SK-N-SH (cell line): Measurements from ENCODE around the gene FRYL. TPM values are rescaled to one million over a fixed set of nuclear protein-coding genes. Genes with fewer than 3 reads are reported as not detected.
"Not testable (repeated sequence)": the region's sequence is repeated elsewhere in the genome, so short reads cannot be mapped to it uniquely, and the experiment has no call there.

Experiments used
- CTCF ChIA-PET: fragments of 300-600, 350-600 bp; formaldehyde crosslinking; extraction: SDS; loops from one replicate; lab custom pipeline; 2021; lab: Yijun Ruan, JAX
- POLR2A ChIA-PET: fragments of 350-600 bp; sonication (Branson Sonifier 250); formaldehyde crosslinking; extraction: SDS; loops from one replicate; lab custom pipeline; 2020; ENCODE audit warnings: antibody characterized with exemption, inconsistent platforms; lab: Yijun Ruan, JAX
- DNase-seq: peaks from one replicate; pipeline ENCODE4 v3.0.0; 2012
- H2AFZ ChIP-seq: fragments of 200-600 bp; sonication (generic); 2 replicates; pipeline ENCODE4 v1.8.1; 2016; ENCODE audit warnings: antibody characterized with exemption, mild to moderate bottlenecking, low read depth
- H3F3A ChIP-seq: fragments of 200-600 bp; sonication (generic); replicated peaks from 2 replicates; pipeline ENCODE3; 2016; ENCODE audit warnings: antibody characterized with exemption, mild to moderate bottlenecking; ENCODE audit not compliant: insufficient read depth
- H3K27ac ChIP-seq, 2 experiments: fragments of 200-500 bp in 1 of 2; fragments of 200-600 bp in 1 of 2; sonication (Bioruptor generic) in 1 of 2; sonication (generic), shearing (Covaris generic) in 1 of 2; 2 replicates each; pipeline versions ENCODE4 v1.5.1 to v1.6.1; 2014 to 2016; ENCODE audit warnings: low read depth in 2 of 2, inconsistent platforms in 1 of 2, low read length in 1 of 2, mild to moderate bottlenecking in 1 of 2, mixed read lengths in 1 of 2
- H3K27me3 ChIP-seq: fragments of 200-600 bp; sonication (generic), shearing (Covaris generic); 2 replicates; pipeline ENCODE4 v1.6.1; 2016; ENCODE audit warnings: mixed run types; ENCODE audit not compliant: insufficient read depth
- H3K36me3 ChIP-seq, 2 experiments: fragments of 200-500 bp in 1 of 2; fragments of 200-600 bp in 1 of 2; sonication (Bioruptor generic) in 1 of 2; sonication (generic) in 1 of 2; replicated peaks in 1 of 2; 2 replicates each; pipeline versions ENCODE3 to v1.5.1; 2014 to 2016; ENCODE audit warnings: low read length in 1 of 2, mild to moderate bottlenecking in 1 of 2; ENCODE audit not compliant: insufficient read depth in 2 of 2, control insufficient read depth in 1 of 2
- H3K4me1 ChIP-seq, 2 experiments: fragments of 200-500 bp in 1 of 2; fragments of 200-600 bp in 1 of 2; sonication (Bioruptor generic) in 1 of 2; sonication (generic), shearing (Covaris generic) in 1 of 2; 2 replicates each; pipeline versions ENCODE4 v1.5.1 to v1.6.1; 2014 to 2016; ENCODE audit warnings: low read depth in 1 of 2, low read length in 1 of 2, mixed run types in 1 of 2; ENCODE audit not compliant: insufficient read depth in 2 of 2, control insufficient read depth in 1 of 2
- H3K4me2 ChIP-seq: fragments of 200-600 bp; sonication (generic), shearing (Covaris generic); 2 replicates; pipeline ENCODE4 v1.6.1; 2017; ENCODE audit warnings: mixed run types
- H3K4me3 ChIP-seq, 2 experiments: fragments of 200-500 bp in 1 of 2; fragments of 200-600 bp in 1 of 2; sonication (Bioruptor generic) in 1 of 2; sonication (generic), shearing (Covaris generic) in 1 of 2; 2 replicates each; pipeline versions ENCODE4 v1.5.1 to v1.8.1; 2014 to 2016; ENCODE audit warnings: low read depth in 2 of 2, inconsistent platforms in 1 of 2, low read length in 1 of 2, mild to moderate bottlenecking in 1 of 2, mixed read lengths in 1 of 2, moderate library complexity in 1 of 2
- H3K79me2 ChIP-seq: fragments of 200-600 bp; sonication (generic); 2 replicates; pipeline ENCODE4 v1.8.1; 2017; ENCODE audit warnings: mild to moderate bottlenecking; ENCODE audit not compliant: insufficient read depth
- H3K9ac ChIP-seq: fragments of 200-600 bp; sonication (generic); 2 replicates; pipeline ENCODE4 v1.6.1; 2017; ENCODE audit warnings: mixed run types
- H3K9me2 ChIP-seq: fragments of 200-600 bp; sonication (generic); 2 replicates; pipeline ENCODE4 v1.6.1; 2017; ENCODE audit warnings: mixed run types
- H3K9me3 ChIP-seq: fragments of 200-600 bp; sonication (generic); 2 replicates; pipeline ENCODE4 v1.6.1; 2017; ENCODE audit warnings: mixed run types, mild to moderate bottlenecking, moderate library complexity
- H4K20me1 ChIP-seq: fragments of 200-600 bp; sonication (generic); 2 replicates; pipeline ENCODE4 v1.6.1; 2017; ENCODE audit warnings: mild to moderate bottlenecking, mixed run types; ENCODE audit not compliant: insufficient read depth
- CHD2 ChIP-seq: fragments of 150-350 bp; IDR thresholded peaks from 2 replicates; pipeline ENCODE4 v1.6.1; 2018; ENCODE audit warnings: low read length; ENCODE audit not compliant: partially characterized antibody
- ELF1 ChIP-seq: IDR thresholded peaks from 2 replicates; pipeline ENCODE4 v1.4.0; 2012
- EP300 ChIP-seq, 2 experiments: IDR thresholded peaks; 2 replicates each; pipeline versions ENCODE4 v1.4.0 to v1.6.1; 2012; ENCODE audit warnings: borderline replicate concordance in 1 of 2, low read depth in 1 of 2, low read length in 1 of 2
- FOSL2 ChIP-seq: IDR thresholded peaks from 2 replicates; pipeline ENCODE4 v1.4.0; 2012; ENCODE audit warnings: low read depth, mild to moderate bottlenecking, moderate library complexity, borderline replicate concordance
- FOXM1 ChIP-seq: IDR thresholded peaks from 2 replicates; pipeline ENCODE4 v1.4.0; 2012; ENCODE audit warnings: low read depth, mild to moderate bottlenecking
- GABPA ChIP-seq: IDR thresholded peaks from 2 replicates; pipeline ENCODE4 v1.4.0; 2012; ENCODE audit warnings: low read depth, mild to moderate bottlenecking
- MEF2A ChIP-seq: IDR thresholded peaks from 2 replicates; pipeline ENCODE4 v1.4.0; 2012; ENCODE audit warnings: low read depth, borderline replicate concordance
- MXI1 ChIP-seq: IDR thresholded peaks from 2 replicates; pipeline ENCODE4 v1.6.1; 2012; ENCODE audit warnings: mild to moderate bottlenecking, low read depth, low read length, improper control_type of control experiment
- NRF1 ChIP-seq: IDR thresholded peaks from 2 replicates; pipeline ENCODE4 v1.6.1; 2012; ENCODE audit warnings: low read depth, mild to moderate bottlenecking, low read length
- SIN3A ChIP-seq: IDR thresholded peaks from 2 replicates; pipeline ENCODE4 v1.6.1; 2012; ENCODE audit warnings: low read depth, mild to moderate bottlenecking, low read length, moderate library complexity, borderline replicate concordance
- SMC3 ChIP-seq: IDR thresholded peaks from 2 replicates; pipeline ENCODE4 v1.6.1; 2012; ENCODE audit warnings: low read depth, low read length, improper control_type of control experiment
- TAF1 ChIP-seq: IDR thresholded peaks from 2 replicates; pipeline ENCODE4 v1.6.1; 2012; ENCODE audit warnings: low read depth, mild to moderate bottlenecking, low read length, moderate library complexity, borderline replicate concordance
- TEAD4 ChIP-seq: IDR thresholded peaks from 2 replicates; pipeline ENCODE4 v1.4.0; 2012; ENCODE audit warnings: mild to moderate bottlenecking, borderline replicate concordance; ENCODE audit not compliant: insufficient read depth
- YY1 ChIP-seq: IDR thresholded peaks from 2 replicates; pipeline ENCODE4 v1.4.0; 2012; ENCODE audit warnings: low read depth, mild to moderate bottlenecking
- WGBS: methylation state at CpG from one replicate; pipeline ENCODE4 v1.1.6; 2017; ENCODE audit warnings: low lambda C conversion rate; 5-methylcytosine and 5-hydroxymethylcytosine counted together
- polyA plus RNA-seq, 3 experiments: library from polyadenylated mRNA; depleted of rRNA; stranded (reverse); fragments of >200 nt; gene quantifications; 2 replicates each; pipeline ENCODE4 v1.2.3, GENCODE V29; 2012
- TF ChIP-seq, protein P1 (sequence below): IDR thresholded peaks from 2 replicates; pipeline ENCODE4 v1.4.0; 2012; ENCODE audit warnings: low read depth, borderline replicate concordance
- TF ChIP-seq, protein P2 (sequence below): IDR thresholded peaks from 2 replicates; pipeline ENCODE4 v1.6.1; 2012; ENCODE audit warnings: mild to moderate bottlenecking, low read depth, low read length, moderate library complexity
- TF ChIP-seq, protein P3 (sequence below): IDR thresholded peaks from 2 replicates; pipeline ENCODE4 v1.4.0; 2012; ENCODE audit warnings: low read depth
- TF ChIP-seq, protein P4 (sequence below): IDR thresholded peaks from 2 replicates; pipeline ENCODE4 v1.4.0; 2012; ENCODE audit warnings: low read depth, borderline replicate concordance
- TF ChIP-seq, protein P5 (sequence below): IDR thresholded peaks from 2 replicates; pipeline ENCODE4; 2012

The FRYL gene
- polyA plus RNA-seq, 1 of the 3 experiments (the other 2 are of a cell fraction): 8.2 TPM

DNA sequence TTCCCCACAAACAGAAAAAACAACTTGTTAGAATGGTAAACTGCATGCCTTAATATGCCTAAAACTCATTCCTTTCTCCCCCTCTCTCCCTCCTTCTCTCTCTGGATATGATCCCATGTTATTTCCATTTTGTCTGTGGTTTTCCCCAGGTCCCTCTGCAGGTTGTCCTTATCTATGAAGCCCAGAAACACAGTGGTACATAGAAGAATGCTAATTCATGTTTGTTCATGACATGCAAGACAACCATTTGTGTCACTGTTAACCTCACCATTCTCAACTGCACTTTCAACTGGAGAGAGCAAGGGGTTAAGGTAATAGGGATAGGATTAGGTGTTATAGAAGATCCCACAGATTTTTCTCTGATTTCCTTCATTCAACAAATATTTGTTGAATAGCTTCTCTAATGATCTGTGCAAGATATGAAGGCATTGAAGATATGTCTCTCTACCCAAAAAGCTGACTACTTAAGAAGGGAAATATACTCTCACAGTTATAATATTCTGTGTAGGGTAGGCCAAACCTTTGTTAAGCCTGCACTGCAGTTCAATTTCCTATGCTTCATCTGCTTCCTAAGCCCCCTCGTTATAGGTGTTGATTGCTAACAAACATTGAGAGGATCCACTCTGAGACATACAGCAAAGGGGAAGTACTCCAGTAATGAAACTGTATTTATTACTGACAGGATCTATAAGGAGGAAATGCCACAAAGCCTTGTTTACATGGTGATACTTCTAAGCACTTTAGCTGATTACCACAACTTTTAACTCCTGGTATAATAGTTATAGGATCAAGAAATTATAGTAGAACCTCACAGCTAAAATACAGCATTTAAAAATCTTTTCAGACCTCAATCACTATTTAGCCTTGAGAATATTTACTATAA, 96.1 kb downstream of the FRYL start:
- H4K20me1 ChIP-seq: peaks cover 4% of the 10 kb centered on the region; the same call in 1 of the 2 replicates
- H3K27ac ChIP-seq: no peak overlapping the region
- WGBS: 93% methylated on average over 1 of the region's 1 CpG
- no peaks in the 10 kb centered on the region for H3K27me3 ChIP-seq
- H3K4me2 ChIP-seq: no peak overlapping the region
- H3K9me2 ChIP-seq: no peaks in the 10 kb centered on the region; the same call in 1 of the 2 replicates
- H3K4me3 ChIP-seq: no peak overlapping the region
- H3K36me3 ChIP-seq: peaks cover 0 to 8% of the 10 kb centered on the region in 2 experiments
- H3F3A ChIP-seq: no peaks in the 10 kb centered on the region
- peaks cover 10 to 12% of the 10 kb centered on the region in 2 experiments; a peak in 3 of 4 replicates for H3K4me1 ChIP-seq
- H3K9ac ChIP-seq: no peak overlapping the region
- no peaks in the 10 kb centered on the region for H3K9me3 ChIP-seq
- TF ChIP-seq SIN3A (no peak), FOXM1 (no peak), SMC3 (no peak), TAF1 (no peak), CHD2 (no peak), NRF1 (no peak), MXI1 (no peak), ELF1 (no peak), FOSL2 (no peak), EP300 (IDR thresholded peaks at IDR 0.05; ENCODE audit: borderline replicate concordance in 1 of 2, low read depth in 1 of 2, low read length in 1 of 2) (no peak), GABPA (no peak), YY1 (no peak), MEF2A (no peak), TEAD4 (no peak)
- TF ChIP-seq, protein P1, sequence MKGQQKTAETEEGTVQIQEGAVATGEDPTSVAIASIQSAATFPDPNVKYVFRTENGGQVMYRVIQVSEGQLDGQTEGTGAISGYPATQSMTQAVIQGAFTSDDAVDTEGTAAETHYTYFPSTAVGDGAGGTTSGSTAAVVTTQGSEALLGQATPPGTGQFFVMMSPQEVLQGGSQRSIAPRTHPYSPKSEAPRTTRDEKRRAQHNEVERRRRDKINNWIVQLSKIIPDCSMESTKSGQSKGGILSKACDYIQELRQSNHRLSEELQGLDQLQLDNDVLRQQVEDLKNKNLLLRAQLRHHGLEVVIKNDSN: no peak
- TF ChIP-seq, protein P2, sequence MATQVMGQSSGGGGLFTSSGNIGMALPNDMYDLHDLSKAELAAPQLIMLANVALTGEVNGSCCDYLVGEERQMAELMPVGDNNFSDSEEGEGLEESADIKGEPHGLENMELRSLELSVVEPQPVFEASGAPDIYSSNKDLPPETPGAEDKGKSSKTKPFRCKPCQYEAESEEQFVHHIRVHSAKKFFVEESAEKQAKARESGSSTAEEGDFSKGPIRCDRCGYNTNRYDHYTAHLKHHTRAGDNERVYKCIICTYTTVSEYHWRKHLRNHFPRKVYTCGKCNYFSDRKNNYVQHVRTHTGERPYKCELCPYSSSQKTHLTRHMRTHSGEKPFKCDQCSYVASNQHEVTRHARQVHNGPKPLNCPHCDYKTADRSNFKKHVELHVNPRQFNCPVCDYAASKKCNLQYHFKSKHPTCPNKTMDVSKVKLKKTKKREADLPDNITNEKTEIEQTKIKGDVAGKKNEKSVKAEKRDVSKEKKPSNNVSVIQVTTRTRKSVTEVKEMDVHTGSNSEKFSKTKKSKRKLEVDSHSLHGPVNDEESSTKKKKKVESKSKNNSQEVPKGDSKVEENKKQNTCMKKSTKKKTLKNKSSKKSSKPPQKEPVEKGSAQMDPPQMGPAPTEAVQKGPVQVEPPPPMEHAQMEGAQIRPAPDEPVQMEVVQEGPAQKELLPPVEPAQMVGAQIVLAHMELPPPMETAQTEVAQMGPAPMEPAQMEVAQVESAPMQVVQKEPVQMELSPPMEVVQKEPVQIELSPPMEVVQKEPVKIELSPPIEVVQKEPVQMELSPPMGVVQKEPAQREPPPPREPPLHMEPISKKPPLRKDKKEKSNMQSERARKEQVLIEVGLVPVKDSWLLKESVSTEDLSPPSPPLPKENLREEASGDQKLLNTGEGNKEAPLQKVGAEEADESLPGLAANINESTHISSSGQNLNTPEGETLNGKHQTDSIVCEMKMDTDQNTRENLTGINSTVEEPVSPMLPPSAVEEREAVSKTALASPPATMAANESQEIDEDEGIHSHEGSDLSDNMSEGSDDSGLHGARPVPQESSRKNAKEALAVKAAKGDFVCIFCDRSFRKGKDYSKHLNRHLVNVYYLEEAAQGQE: no peak
- TF ChIP-seq, protein P3, sequence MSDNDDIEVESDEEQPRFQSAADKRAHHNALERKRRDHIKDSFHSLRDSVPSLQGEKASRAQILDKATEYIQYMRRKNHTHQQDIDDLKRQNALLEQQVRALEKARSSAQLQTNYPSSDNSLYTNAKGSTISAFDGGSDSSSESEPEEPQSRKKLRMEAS: no peak
- TF ChIP-seq, protein P4, sequence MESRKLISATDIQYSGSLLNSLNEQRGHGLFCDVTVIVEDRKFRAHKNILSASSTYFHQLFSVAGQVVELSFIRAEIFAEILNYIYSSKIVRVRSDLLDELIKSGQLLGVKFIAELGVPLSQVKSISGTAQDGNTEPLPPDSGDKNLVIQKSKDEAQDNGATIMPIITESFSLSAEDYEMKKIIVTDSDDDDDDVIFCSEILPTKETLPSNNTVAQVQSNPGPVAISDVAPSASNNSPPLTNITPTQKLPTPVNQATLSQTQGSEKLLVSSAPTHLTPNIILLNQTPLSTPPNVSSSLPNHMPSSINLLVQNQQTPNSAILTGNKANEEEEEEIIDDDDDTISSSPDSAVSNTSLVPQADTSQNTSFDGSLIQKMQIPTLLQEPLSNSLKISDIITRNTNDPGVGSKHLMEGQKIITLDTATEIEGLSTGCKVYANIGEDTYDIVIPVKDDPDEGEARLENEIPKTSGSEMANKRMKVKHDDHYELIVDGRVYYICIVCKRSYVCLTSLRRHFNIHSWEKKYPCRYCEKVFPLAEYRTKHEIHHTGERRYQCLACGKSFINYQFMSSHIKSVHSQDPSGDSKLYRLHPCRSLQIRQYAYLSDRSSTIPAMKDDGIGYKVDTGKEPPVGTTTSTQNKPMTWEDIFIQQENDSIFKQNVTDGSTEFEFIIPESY: no peak
- TF ChIP-seq, protein P5, sequence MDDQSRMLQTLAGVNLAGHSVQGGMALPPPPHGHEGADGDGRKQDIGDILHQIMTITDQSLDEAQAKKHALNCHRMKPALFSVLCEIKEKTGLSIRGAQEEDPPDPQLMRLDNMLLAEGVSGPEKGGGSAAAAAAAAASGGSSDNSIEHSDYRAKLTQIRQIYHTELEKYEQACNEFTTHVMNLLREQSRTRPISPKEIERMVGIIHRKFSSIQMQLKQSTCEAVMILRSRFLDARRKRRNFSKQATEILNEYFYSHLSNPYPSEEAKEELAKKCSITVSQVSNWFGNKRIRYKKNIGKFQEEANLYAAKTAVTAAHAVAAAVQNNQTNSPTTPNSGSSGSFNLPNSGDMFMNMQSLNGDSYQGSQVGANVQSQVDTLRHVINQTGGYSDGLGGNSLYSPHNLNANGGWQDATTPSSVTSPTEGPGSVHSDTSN: no peak
- POLR2A ChIA-PET: no interaction called here
- DNase-seq: no peak
- CTCF ChIA-PET: interaction anchor here (1.1 to 1.2 kb wide), 2 partner anchors 138 to 209 kb away, joined by 3 read pairs; no protein-coding TSS in a partner anchor
- H3K79me2 ChIP-seq: peaks cover 68% of the 10 kb centered on the region
- no peak overlapping the region for H2AFZ ChIP-seq

DNA sequence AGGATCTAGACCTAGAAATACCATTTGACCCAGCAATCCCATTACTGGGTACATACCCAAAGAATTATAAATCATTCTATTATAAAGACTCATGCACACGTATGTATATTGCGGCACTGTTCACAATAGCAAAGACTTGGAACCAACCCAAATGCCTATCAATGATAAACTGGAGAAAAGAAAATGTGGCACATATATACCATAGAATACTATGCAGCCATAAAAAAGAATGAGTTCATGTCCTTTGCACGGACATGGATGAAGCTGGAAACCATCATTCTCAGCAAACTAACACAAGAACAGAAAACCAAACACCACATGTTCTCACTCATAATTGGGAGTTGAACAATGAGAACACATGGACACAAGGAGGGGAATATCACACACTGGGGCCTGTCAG, 97.2 kb downstream of the FRYL start:
- H3K27ac ChIP-seq, H3K36me3 ChIP-seq, H3K27me3 ChIP-seq, H2AFZ ChIP-seq, DNase-seq, H4K20me1 ChIP-seq, H3F3A ChIP-seq, H3K4me3 ChIP-seq, POLR2A ChIA-PET, H3K9me3 ChIP-seq, H3K9ac ChIP-seq, H3K9me2 ChIP-seq, CTCF ChIA-PET, H3K4me2 ChIP-seq: not testable (repeated sequence)
- 84% methylated on average over 3 of the region's 3 CpGs for WGBS
- Histone ChIP-seq H3K4me1 (peaks cover 10 to 12% of the 10 kb centered on the region in 2 experiments; a peak in 3 of 4 replicates), H3K79me2 (peaks cover 68% of the 10 kb centered on the region)
